GM18526 (cell line): ENCODE data around the gene DMAC2L.

Experiments
- POLR2A ChIP-seq: IDR thresholded peaks from 3 replicates; pipeline ENCODE4 v1.6.1; 2011; ENCODE audit not compliant: insufficient read length; ENCODE audit errors: extremely low read depth

Gene DMAC2L

DNA sequence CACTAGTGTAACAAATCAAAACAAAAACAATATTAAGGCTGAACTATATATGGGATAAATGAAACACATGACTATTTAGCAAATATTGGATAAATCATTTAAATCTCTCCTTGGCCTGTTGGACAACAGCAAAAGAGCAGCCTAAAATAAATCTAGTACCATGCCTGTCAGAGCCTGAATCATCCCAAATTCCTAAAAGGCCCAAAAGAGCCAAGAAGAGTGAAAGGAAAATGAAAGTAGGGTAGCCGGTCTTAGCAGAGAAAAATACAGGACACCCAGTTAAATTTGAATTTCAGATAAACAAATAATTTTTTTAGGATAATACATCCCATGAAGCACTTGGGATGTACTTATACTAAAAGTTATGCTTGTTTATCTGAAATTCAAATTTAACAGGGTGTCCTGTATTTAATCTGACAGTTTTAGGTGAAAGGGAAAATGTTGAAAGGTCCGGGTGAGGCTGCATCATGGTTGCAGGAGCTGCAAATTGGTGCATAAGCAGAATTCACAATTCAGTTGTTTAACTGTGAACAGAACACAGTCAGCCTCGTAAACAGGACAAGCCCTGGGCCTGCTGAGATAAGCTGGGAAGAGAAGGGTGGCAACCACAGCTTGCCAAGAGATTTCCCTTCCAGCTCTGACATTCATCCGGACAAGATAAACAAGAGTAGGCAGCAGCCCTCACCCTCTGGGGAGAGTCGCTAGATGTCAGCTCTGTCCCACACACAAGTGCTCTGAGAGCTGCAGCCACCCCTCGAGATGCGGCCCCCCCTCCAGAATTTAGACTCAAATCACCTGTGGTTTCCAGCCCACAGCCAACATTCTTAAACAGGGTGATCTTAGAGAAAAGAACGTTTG, 30.3 kb downstream of the DMAC2L start:
- no peak for TF ChIP-seq POLR2A

GRCh38 chr14:50343434-50343833, 31.3 kb downstream of the DMAC2L start:
- no peak for TF ChIP-seq POLR2A

GRCh38 chr14:50344116-50344775, 32.1 kb downstream of the DMAC2L start:
- TF ChIP-seq POLR2A: no peak

DNA sequence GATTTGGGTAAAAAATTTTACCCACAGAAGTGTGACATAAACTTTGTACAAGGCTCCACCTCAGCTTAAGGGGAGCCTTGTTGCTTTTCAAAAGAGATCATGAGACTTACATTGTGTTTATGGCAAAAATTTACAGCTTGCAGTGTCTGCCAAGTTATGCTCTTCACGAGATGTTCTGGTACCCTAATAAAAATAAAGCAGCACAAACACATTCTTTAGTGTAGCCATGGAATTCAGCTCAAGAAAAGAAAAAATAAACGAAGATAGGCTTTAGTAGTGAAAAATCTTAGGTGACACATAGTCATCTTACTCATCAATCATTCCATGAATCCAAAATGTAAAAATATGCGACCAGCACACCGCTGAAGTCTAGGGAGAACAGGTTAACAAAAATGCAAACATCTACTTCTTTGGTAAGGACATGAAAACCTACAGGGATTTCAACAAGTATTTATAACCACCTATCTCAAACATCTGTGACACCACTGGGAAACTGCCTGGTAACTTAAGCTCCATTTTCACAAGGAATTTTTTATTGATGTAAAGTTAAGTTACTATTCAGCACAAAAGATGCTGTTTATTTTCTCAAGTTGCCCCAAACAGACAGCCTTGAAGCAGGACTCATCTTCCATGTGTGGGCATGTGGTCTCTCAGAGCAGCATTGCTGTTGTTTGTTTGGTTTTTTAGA, 32.9 kb downstream of the DMAC2L start:
- no peak for TF ChIP-seq POLR2A

DNA sequence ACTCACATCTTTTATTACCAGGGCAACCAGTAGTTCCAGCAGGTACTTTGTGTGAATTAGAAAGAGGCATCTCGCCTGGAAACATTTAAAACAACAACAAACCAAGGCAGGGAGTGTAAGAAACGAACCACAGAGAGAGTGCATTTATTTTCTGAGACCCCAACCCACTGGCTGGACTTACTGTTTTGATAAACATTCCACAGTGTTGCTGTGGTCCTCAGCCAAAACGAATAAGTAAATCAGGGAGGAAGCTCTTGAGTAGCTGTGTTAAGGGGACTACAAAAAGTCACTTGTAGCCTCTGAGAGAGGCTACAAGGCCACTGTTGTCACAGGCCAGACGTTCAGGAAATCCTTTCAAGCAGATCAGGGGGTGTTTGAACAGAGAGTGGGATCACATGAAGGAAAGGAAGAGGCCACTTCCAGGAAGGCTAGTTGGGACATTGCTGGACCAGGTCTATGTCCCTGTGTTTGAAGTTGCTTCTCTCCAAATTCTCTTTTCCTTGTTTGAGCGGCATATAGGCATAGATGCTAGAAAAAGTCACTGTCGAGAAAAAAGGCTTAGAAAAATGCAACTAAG, 33.8 kb downstream of the DMAC2L start:
- no peak for TF ChIP-seq POLR2A

- no peak for TF ChIP-seq POLR2A
Observed at GRCh38 chr14:50347521-50347920, 35.4 kb downstream of the DMAC2L start.

- TF ChIP-seq POLR2A: no peak
Observed at GRCh38 chr14:50348933-50349332, 36.8 kb downstream of the DMAC2L start.

GRCh38 chr14:50350975-50351374, 38.9 kb downstream of the DMAC2L start:
- no peak for TF ChIP-seq POLR2A

GRCh38 chr14:50352584-50352983, 40.5 kb downstream of the DMAC2L start:
- no peak for TF ChIP-seq POLR2A

DNA sequence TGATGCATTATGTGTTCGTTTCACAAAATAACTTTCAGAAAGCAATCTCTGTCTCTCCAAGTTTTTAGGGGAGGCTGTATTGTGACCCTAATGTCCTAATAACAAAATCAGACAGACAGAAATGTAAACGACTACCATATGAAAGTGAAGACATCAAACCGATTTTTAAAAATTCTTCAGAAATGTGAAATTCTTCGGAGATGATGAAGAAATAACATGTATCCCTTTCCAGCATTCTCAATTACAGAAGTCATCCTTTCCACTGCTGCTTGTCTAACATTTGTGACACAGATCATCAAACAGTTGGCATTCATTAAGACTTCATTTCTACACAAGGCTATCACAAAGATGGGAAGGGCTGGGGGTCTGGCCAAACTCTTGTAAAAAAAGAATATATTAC, 41.0 kb downstream of the DMAC2L start:
- no peak for TF ChIP-seq POLR2A

DNA sequence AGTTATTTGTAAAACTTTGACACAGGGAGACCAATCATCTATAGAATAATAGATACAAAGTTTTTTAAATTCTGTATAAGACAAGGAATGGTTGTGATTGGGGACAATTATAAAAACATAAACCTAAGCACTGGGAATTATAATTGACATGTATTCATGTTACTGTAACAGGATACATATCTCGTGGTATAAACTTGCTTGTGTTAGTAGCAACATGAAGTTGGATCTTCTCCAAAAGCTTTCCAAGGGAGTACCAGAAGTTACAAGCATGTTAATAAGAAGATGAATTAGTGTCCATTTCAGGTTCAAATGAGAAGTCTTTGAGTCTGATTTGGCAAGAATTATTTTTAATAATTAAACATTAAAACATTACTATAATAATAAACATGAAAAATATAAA, 42.4 kb downstream of the DMAC2L start:
- no peak for TF ChIP-seq POLR2A

DNA sequence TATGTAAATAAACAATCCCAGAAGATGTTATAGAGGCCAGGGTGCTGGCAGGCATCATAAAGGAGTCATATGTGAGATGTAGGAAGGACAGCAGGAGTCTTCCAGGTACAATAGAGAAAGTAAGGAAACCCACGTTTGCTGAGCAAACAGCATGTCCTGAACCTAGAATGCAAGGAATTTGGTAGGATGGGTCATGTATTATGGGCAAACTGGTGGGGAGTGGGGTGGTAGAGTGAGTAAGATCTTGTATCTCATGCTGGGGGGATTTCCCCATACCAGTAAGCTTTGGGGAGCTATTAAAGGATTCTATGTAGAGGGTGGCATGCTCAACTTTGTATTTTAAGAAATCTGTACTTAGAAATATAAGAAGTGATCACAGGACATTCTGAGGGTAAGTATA, 43.6 kb downstream of the DMAC2L start:
- TF ChIP-seq POLR2A: no peak

- TF ChIP-seq POLR2A: no peak
Observed at GRCh38 chr14:50357124-50357523, 45.0 kb downstream of the DMAC2L start.

DNA sequence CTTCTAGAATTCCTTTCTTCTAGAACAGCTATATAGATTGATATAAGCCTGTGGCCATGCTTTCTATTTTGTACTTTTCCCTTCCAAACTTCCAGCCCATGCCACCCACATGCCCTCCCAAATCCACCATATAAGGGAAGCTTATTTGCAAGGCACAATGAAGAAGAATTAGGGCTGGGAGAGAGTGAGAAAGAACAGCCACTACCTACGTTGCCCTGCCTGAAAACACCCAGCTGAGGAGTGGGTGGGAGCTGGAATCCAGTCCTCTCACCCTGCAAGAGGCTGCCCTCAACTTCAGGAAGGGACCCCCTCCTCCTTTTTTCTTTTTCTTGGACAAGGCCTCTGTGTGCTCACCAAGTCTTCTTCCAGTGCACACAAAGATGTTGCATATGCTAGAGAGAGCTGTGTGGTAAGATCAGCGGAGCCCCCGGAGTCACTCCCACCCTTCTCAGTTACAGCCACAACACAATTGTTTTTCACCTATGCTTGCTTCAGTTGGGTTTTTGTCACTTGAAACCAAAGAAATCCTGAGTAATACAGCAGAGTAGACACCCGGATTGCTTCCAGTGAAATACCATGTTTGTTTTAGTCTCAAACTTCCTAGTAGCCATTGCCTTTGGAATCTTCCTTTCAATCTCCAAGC, 45.8 kb downstream of the DMAC2L start:
- no peak for TF ChIP-seq POLR2A

DNA sequence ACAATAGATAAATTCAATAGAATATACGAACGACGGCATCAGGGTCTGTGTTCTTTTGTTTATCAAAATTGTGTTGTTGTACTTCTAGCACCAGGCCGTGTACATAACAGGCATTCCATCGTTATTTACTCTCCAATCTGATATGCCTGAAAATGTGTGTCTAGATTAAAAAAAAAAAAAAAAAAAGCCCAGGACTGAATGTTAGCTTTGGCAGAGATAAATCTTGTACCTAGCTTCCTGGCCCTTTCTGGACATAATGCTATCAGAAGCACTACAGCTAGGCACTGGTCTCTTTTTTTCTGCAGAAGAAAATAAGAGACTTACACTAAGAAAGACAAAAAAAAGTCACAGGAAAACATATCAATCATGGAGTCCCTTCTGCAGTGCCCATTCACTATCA, 47.5 kb downstream of the DMAC2L start:
- TF ChIP-seq POLR2A: no peak

DNA sequence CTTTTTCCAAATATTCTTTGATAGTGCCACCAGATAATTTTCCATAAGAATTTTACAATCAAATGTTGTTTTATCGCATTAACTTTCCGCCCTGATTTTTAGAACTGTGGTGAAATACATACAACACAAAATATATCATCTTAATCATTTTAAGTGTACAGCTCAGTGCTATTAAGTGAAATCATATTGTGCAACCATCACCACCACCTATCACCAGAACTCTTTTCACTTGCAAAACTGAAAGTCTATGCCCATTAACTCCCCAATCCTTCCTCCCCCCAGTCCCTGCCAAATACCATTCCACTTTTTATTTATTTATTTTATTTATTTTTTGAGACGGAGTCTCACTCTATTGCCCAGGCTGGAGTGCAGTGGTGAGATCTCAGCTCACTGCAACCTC, 48.0 kb downstream of the DMAC2L start:
- no peak for TF ChIP-seq POLR2A

GRCh38 chr14:50360851-50361250, 48.7 kb downstream of the DMAC2L start:
- no peak for TF ChIP-seq POLR2A
